Glutamatergic neuron (in vitro differentiated cells): ENCODE data around the gene KCNMB2. TPM values are rescaled to one million over a fixed set of nuclear protein-coding genes. Genes with fewer than 3 reads are reported as not detected.

Source experiments
- DNase-seq: peaks from one replicate; pipeline ENCODE4 v3.0.0; 2022
- H3K27ac Mint-ChIP-seq: one replicate; pipeline ENCODE4 v1.8.0; 2020; ENCODE audit warnings: mild to moderate bottlenecking, mixed read lengths, inconsistent platforms; ENCODE audit not compliant: unreplicated experiment
- H3K27me3 Mint-ChIP-seq: one replicate; pipeline ENCODE4 v1.8.0; 2020; ENCODE audit warnings: mild to moderate bottlenecking, moderate library complexity, mixed read lengths, inconsistent platforms; ENCODE audit not compliant: unreplicated experiment
- H3K36me3 Mint-ChIP-seq: one replicate; pipeline ENCODE4 v1.8.0; 2020; ENCODE audit warnings: mild to moderate bottlenecking, mixed read lengths, inconsistent platforms; ENCODE audit not compliant: unreplicated experiment
- H3K4me1 Mint-ChIP-seq: one replicate; pipeline ENCODE4 v1.8.0; 2020; ENCODE audit warnings: mild to moderate bottlenecking, low read depth, mixed read lengths, inconsistent platforms; ENCODE audit not compliant: unreplicated experiment
- H3K4me3 Mint-ChIP-seq: one replicate; pipeline ENCODE4 v1.8.0; 2020; ENCODE audit warnings: mild to moderate bottlenecking, mixed read lengths, inconsistent platforms; ENCODE audit not compliant: unreplicated experiment
- H3K9me3 Mint-ChIP-seq: one replicate; pipeline ENCODE4 v1.8.0; 2020; ENCODE audit warnings: mild to moderate bottlenecking, moderate library complexity, mixed read lengths, inconsistent platforms; ENCODE audit not compliant: unreplicated experiment
- total RNA-seq: library from RNA; stranded (reverse); fragmentation: NEBNext Ultra II Directional; extraction: Animal tissue kit (Norgen Biotek cat#: 25700); gene quantifications from one replicate; pipeline ENCODE4 v1.2.1, GENCODE V29; 2021; ENCODE audit not compliant: unreplicated experiment
- TF ChIP-seq, protein P1 (sequence below): fragments of 200-600 bp; sonication (generic); IDR thresholded peaks from one replicate; pipeline ENCODE4 v1.5.0; 2021; ENCODE audit not compliant: partially characterized antibody, unreplicated experiment

The KCNMB2 gene
- total RNA-seq, 1 donor from 2014 or later, result 0.47 TPM

DNA sequence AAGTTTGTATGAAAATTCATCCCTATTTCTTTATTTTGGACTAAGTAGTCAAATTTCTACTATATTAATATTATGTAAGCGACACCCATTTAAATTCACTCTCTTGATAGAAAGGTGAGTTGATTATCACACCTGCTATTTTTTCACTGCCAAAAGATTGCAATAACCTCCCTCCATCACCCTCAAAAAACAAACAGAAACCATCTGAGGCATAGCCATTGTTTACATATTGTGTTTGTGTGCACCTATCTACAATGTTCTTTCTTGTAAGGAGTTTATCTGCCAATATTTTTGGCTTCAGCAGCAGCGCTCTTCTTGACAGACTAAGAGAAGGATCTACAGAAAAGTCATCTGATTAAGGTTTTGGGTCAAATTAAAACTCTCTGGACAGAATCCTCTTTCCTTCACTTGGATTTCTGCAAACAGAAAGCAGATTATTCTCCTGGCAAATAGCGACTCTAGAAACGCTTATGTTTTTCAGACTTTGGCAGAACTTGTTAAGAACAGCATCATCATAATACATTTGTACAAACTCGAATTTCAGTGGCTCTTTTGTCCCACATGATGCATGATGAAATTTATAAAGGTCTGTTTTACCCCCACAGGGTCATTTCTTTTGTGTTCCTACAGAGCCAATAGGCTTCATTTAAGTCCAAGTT lies 48.6 kb downstream of the KCNMB2 start:
- TF ChIP-seq, protein P1, sequence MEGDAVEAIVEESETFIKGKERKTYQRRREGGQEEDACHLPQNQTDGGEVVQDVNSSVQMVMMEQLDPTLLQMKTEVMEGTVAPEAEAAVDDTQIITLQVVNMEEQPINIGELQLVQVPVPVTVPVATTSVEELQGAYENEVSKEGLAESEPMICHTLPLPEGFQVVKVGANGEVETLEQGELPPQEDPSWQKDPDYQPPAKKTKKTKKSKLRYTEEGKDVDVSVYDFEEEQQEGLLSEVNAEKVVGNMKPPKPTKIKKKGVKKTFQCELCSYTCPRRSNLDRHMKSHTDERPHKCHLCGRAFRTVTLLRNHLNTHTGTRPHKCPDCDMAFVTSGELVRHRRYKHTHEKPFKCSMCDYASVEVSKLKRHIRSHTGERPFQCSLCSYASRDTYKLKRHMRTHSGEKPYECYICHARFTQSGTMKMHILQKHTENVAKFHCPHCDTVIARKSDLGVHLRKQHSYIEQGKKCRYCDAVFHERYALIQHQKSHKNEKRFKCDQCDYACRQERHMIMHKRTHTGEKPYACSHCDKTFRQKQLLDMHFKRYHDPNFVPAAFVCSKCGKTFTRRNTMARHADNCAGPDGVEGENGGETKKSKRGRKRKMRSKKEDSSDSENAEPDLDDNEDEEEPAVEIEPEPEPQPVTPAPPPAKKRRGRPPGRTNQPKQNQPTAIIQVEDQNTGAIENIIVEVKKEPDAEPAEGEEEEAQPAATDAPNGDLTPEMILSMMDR, result no peak
- DNase-seq, result no peak
- Mint-ChIP-seq H3K4me3 (no peak overlapping the region), H3K4me1 (no peaks in the 10 kb centered on the region), H3K27me3 (no peaks in the 10 kb centered on the region), H3K36me3 (peaks cover 1% of the 10 kb centered on the region), H3K9me3 (peaks cover under 1% of the 10 kb centered on the region), H3K27ac (no peak overlapping the region)

DNA sequence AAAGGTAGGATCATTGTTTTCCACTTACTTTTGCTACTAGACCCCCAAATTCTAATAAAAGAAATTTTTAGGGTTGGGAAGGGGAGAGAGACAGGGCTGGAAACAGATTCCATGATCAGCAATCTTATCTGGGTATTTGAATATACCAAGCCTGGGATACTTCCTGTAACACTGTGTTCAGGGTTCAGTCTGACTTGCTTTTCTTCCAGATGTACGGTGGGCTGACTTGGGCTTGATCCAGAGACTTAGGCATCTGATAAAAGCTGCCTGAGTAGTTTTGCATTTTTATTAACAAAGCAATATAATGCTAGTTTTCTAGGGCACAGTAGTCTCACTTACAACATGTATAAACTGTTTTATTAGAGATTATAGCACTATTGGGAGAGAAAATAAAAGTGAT lies 49.2 kb downstream of the KCNMB2 start:
- TF ChIP-seq, protein P1, result no peak
- H3K27ac Mint-ChIP-seq, result no peak overlapping the region
- DNase-seq, result no peak
- H3K4me3 Mint-ChIP-seq, result no peak overlapping the region
- no peaks in the 10 kb centered on the region for H3K4me1 Mint-ChIP-seq
- H3K9me3 Mint-ChIP-seq, result no peaks in the 10 kb centered on the region
- no peaks in the 10 kb centered on the region for H3K27me3 Mint-ChIP-seq
- H3K36me3 Mint-ChIP-seq, result no peaks in the 10 kb centered on the region

DNA sequence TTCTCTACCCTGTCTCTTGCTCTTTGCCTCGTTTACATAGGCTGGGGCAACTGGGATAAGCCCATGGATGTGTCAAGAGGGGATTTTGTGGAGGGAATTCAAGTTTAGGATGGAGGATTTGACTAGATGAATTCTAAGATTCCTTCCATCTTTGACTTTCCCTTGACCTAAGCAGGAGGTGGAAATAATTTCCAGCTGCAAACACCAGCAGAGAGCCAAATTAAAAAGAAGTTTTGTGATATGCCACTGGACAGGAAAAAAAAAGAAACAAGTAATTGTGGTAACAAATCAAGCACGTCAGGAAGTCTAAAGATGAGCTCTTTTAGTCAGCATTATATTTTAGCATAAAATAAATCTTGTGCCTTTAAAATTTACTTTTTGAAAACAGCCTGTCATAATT lies 49.8 kb downstream of the KCNMB2 start:
- H3K27me3 Mint-ChIP-seq, result no peaks in the 10 kb centered on the region
- H3K4me1 Mint-ChIP-seq, result no peaks in the 10 kb centered on the region
- H3K36me3 Mint-ChIP-seq, result no peaks in the 10 kb centered on the region
- no peak for DNase-seq
- TF ChIP-seq, protein P1, result no peak
- H3K27ac Mint-ChIP-seq, result no peak overlapping the region
- H3K4me3 Mint-ChIP-seq, result no peak overlapping the region
- H3K9me3 Mint-ChIP-seq, result no peaks in the 10 kb centered on the region

DNA sequence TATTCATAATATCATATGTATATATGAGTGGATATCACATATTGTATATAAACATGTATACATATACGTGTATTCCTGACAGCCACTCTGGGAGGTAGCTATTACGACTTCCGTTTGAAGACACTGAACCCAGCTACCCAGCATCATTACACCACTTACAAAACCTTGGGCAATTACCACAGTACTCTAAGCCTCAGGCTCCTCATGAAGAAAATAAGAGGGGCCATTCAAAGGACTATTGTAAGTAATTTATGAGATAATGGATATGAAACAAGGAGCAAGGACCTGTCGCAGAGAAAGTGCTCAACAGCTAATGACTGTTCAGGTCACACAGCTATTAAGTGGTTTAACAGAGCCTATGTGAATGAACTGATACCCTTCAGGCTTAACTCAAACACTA lies 52.4 kb downstream of the KCNMB2 start:
- no peaks in the 10 kb centered on the region for H3K36me3 Mint-ChIP-seq
- TF ChIP-seq, protein P1, result no peak
- no peak overlapping the region for H3K4me3 Mint-ChIP-seq
- H3K4me1 Mint-ChIP-seq, result no peaks in the 10 kb centered on the region
- no peaks in the 10 kb centered on the region for H3K27me3 Mint-ChIP-seq
- no peaks in the 10 kb centered on the region for H3K9me3 Mint-ChIP-seq
- no peak overlapping the region for H3K27ac Mint-ChIP-seq
- DNase-seq, result no peak

DNA sequence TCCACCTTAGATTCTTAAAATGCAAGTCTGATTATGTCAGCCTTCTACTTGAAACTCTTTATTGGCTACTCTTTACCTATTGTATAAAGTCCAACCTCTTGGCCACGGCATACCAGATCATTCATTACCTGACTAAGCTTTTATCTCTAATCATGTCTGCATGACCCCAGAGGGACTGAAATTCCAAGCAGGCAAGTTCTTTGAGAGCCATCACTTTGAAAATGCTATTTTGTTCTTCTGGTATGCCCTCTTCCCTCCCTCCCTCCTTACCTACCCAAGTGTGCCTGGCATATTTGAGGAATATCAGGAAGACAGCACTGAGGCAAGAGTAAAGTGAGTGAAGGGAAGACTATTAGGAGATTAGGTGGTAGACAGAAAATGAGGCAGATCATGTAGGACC lies 57.5 kb downstream of the KCNMB2 start:
- no peaks in the 10 kb centered on the region for H3K9me3 Mint-ChIP-seq
- H3K27ac Mint-ChIP-seq, result no peak overlapping the region
- TF ChIP-seq, protein P1, result no peak
- no peak overlapping the region for H3K4me3 Mint-ChIP-seq
- H3K27me3 Mint-ChIP-seq, result no peaks in the 10 kb centered on the region
- no peaks in the 10 kb centered on the region for H3K36me3 Mint-ChIP-seq
- DNase-seq, result no peak
- no peaks in the 10 kb centered on the region for H3K4me1 Mint-ChIP-seq
